Cardiac muscle cell (in vitro differentiated cells and primary cell): ENCODE data around the gene ACTG2. TPM values are rescaled to one million over a fixed set of nuclear protein-coding genes. Genes with fewer than 3 reads are reported as not detected.

Experiments
- DNase-seq, 2 donors: peaks; one replicate each; pipeline versions ENCODE4 v3.0.0 to v3.0.0-alpha.2; 2010 to 2017; ENCODE audit warnings: low read depth in 1 of 2, low spot score in 1 of 2
- H3K27ac ChIP-seq: fragments of 200-600 bp; sonication (generic); 2 replicates; pipeline ENCODE4 v1.5.1; 2016
- H3K27me3 ChIP-seq: fragments of 200-600 bp; sonication (generic); 2 replicates; pipeline ENCODE4 v1.6.0; 2016; ENCODE audit warnings: control low read depth
- H3K36me3 ChIP-seq: fragments of 200-600 bp; sonication (generic); 2 replicates; pipeline ENCODE4 v1.5.1; 2016; ENCODE audit warnings: control low read depth
- H3K4me1 ChIP-seq: fragments of 200-600 bp; sonication (generic); 2 replicates; pipeline ENCODE4 v1.8.1; 2017; ENCODE audit warnings: low read depth, mild to moderate bottlenecking, mixed run types
- H3K4me3 ChIP-seq: fragments of 200-600 bp; sonication (generic); 2 replicates; pipeline ENCODE4 v1.5.1; 2016; ENCODE audit warnings: mild to moderate bottlenecking
- H3K9me3 ChIP-seq: fragments of 200-600 bp; sonication (generic); 2 replicates; pipeline ENCODE4 v1.5.1; 2017; ENCODE audit warnings: low read depth, mild to moderate bottlenecking, control low read depth
- CTCF ChIP-seq: IDR thresholded peaks from 2 replicates; pipeline ENCODE4 v1.5.1; 2012; ENCODE audit warnings: low read depth, mild to moderate bottlenecking, low read length
- polyA plus RNA-seq: library from polyadenylated mRNA; unstranded; fragments of >200 nt; fragmentation: Nextera tagmentation; extraction: Ambion mirVana; gene quantifications from 2 replicates; pipeline ENCODE4 v1.2.1, GENCODE V29; 2016
- total RNA-seq: library from RNA; depleted of rRNA; stranded (reverse); fragments of >200 nt; gene quantifications from 2 replicates; pipeline ENCODE4 v1.2.3, GENCODE V29; 2016

The ACTG2 gene
- total and polyA plus RNA-seq, 2 experiments from 2014 or later: 0.42 to 6.9 TPM

- no peak overlapping the region for H3K27ac ChIP-seq
- no peaks in the 10 kb centered on the region for H3K9me3 ChIP-seq
- H3K4me1 ChIP-seq: no peaks in the 10 kb centered on the region
- no peak overlapping the region for H3K4me3 ChIP-seq
- H3K36me3 ChIP-seq: peaks cover 9% of the 10 kb centered on the region
- peak in 1 of 2 donors; percentile 12 for DNase-seq
- H3K27me3 ChIP-seq: no peaks in the 10 kb centered on the region
- TF ChIP-seq CTCF: no peak
Measured at GRCh38 chr2:73963385-73964120, 70.7 kb downstream of the ACTG2 start.

GRCh38 chr2:73964223-73964622, 71.4 kb downstream of the ACTG2 start:
- Histone ChIP-seq H3K4me1 (no peaks in the 10 kb centered on the region), H3K36me3 (peaks cover 2% of the 10 kb centered on the region), H3K4me3 (no peak overlapping the region), H3K27me3 (no peaks in the 10 kb centered on the region), H3K9me3 (no peaks in the 10 kb centered on the region), H3K27ac (no peak overlapping the region)
- no peak for TF ChIP-seq CTCF
- DNase-seq: no peak

GRCh38 chr2:73965053-73965452, 72.2 kb downstream of the ACTG2 start:
- no peaks in the 10 kb centered on the region for H3K4me1 ChIP-seq
- no peak overlapping the region for H3K27ac ChIP-seq
- H3K27me3 ChIP-seq: no peaks in the 10 kb centered on the region
- H3K9me3 ChIP-seq: no peaks in the 10 kb centered on the region
- no peaks in the 10 kb centered on the region for H3K36me3 ChIP-seq
- no peak overlapping the region for H3K4me3 ChIP-seq
- no peak for TF ChIP-seq CTCF
- DNase-seq: no peak

GRCh38 chr2:73968357-73968937, 75.6 kb downstream of the ACTG2 start:
- DNase-seq: no peak

GRCh38 chr2:73969356-73969755, 76.5 kb downstream of the ACTG2 start:
- TF ChIP-seq CTCF: no peak
- DNase-seq: no peak
- Histone ChIP-seq H3K4me1 (no peaks in the 10 kb centered on the region), H3K9me3 (no peaks in the 10 kb centered on the region), H3K27me3 (peaks cover 5% of the 10 kb centered on the region), H3K4me3 (no peak overlapping the region), H3K36me3 (no peaks in the 10 kb centered on the region), H3K27ac (no peak overlapping the region)

More at GRCh38 chr2:73968357-73968937, 75.6 kb downstream of the ACTG2 start:
- TF ChIP-seq CTCF: no peak
- peaks cover 5% of the 10 kb centered on the region for H3K27me3 ChIP-seq
- no peaks in the 10 kb centered on the region for H3K4me1 ChIP-seq
- H3K9me3 ChIP-seq: no peaks in the 10 kb centered on the region
- no peak overlapping the region for H3K4me3 ChIP-seq
- H3K36me3 ChIP-seq: no peaks in the 10 kb centered on the region
- no peak overlapping the region for H3K27ac ChIP-seq

Other genes with a start within 250 kb of the ACTG2 start
- 12.9 and 28.9 TPM in 2 replicates for gene TPRKB, start 155.7 kb upstream of the ACTG2 start, total RNA-seq
- 47.7 and 63.1 TPM in 2 replicates for gene TPRKB, start 155.7 kb upstream of the ACTG2 start, polyA plus RNA-seq
- gene DUSP11, start 112.9 kb upstream of the ACTG2 start, total RNA-seq: 15.2 and 16.9 TPM in 2 replicates
- gene DUSP11, start 112.9 kb upstream of the ACTG2 start, polyA plus RNA-seq: 22.2 and 31.6 TPM in 2 replicates
- 0.18 TPM in 1 of 2 replicates, not detected in the other for gene C2orf78, start 108.8 kb upstream of the ACTG2 start, total RNA-seq
- not detected in 2 replicates for gene C2orf78, start 108.8 kb upstream of the ACTG2 start, polyA plus RNA-seq
- gene STAMBP, start 64.0 kb upstream of the ACTG2 start, total RNA-seq: 24.8 and 31.9 TPM in 2 replicates
- 35.7 and 49.3 TPM in 2 replicates for gene STAMBP, start 64.0 kb upstream of the ACTG2 start, polyA plus RNA-seq
- gene DGUOK, start 33.9 kb downstream of the ACTG2 start, total RNA-seq: 51.9 and 68.9 TPM in 2 replicates
- 127 and 130 TPM in 2 replicates for gene DGUOK, start 33.9 kb downstream of the ACTG2 start, polyA plus RNA-seq
- 9.1 and 10.2 TPM in 2 replicates for gene TET3, start 91.9 kb downstream of the ACTG2 start, total RNA-seq
- gene TET3, start 91.9 kb downstream of the ACTG2 start, polyA plus RNA-seq: 1.6 and 2.9 TPM in 2 replicates